B cell (primary cell): ENCODE results near the gene COG8. TPM values are rescaled to one million over a fixed set of nuclear protein-coding genes. Genes with fewer than 3 reads are reported as not detected.

Experiments
- ATAC-seq: fragments of 200-7000 bp; cut with Tn5 transposase; one replicate; pipeline ENCODE4 v1.10.0; 2021; ENCODE audit warnings: low read depth, mild to moderate bottlenecking, moderate number of reproducible peaks, moderate library complexity
- CTCF ChIA-PET: fragments of 350-600 bp; sonication (Branson Sonifier 250); formaldehyde crosslinking; loops from one replicate; lab custom pipeline; 2021; ENCODE audit warnings: antibody characterized with exemption, inconsistent platforms; lab: Charles Lee
- POLR2A ChIA-PET: fragments of 350-600 bp; sonication (Branson Sonifier 250); formaldehyde crosslinking; loops from one replicate; lab custom pipeline; 2021; ENCODE audit warnings: antibody characterized with exemption; lab: Charles Lee
- DNase-seq: peaks from one replicate; pipeline ENCODE4 v3.0.0; 2013
- H2AFZ ChIP-seq: 2 replicates; pipeline ENCODE4 v1.6.1; 2012; ENCODE audit warnings: mild to moderate bottlenecking, low read depth, low read length; ENCODE audit not compliant: insufficient read depth, poor library complexity, severe bottlenecking
- H3K27ac ChIP-seq, 2 donors: 1 replicate in 1 of 2; 2 replicates in 1 of 2; pipeline ENCODE4 v1.5.1; 2012 to 2013; ENCODE audit warnings: low read length in 2 of 2, mild to moderate bottlenecking in 2 of 2, moderate library complexity in 1 of 2
- H3K27me3 ChIP-seq, 4 experiments: fragments of 200-600 bp in 1 of 4; sonication (generic) in 1 of 4; replicated peaks in 1 of 4; 1 replicate in 2 of 4; 2 replicates in 2 of 4; pipeline versions ENCODE4 v1.6.1 to v1.7.0; 2013 to 2016; ENCODE audit warnings: low read length in 3 of 4, mild to moderate bottlenecking in 2 of 4, mixed read lengths in 1 of 4, moderate library complexity in 1 of 4; ENCODE audit not compliant: insufficient read depth in 4 of 4, control insufficient read depth in 3 of 4; ENCODE audit errors: control extremely low read depth in 1 of 4
- H3K36me3 ChIP-seq, 2 experiments: replicated peaks in 1 of 2; 1 replicate in 1 of 2; 2 replicates in 1 of 2; pipeline versions ENCODE4 v1.6.1 to v1.7.1; 2013; ENCODE audit warnings: low read length in 1 of 2; ENCODE audit not compliant: insufficient read depth in 2 of 2, control insufficient read depth in 1 of 2; ENCODE audit errors: control extremely low read depth in 1 of 2, extremely low read depth in 1 of 2
- H3K4me1 ChIP-seq, 2 donors: fragments of 200-600 bp in 1 of 2; sonication (generic) in 1 of 2; 1 replicate in 1 of 2; 2 replicates in 1 of 2; pipeline versions ENCODE4 v1.5.1 to v1.6.1; 2013 to 2017; ENCODE audit warnings: low read length in 2 of 2; ENCODE audit not compliant: control insufficient read depth in 2 of 2, insufficient read depth in 2 of 2
- H3K4me2 ChIP-seq: replicated peaks from 2 replicates; pipeline ENCODE3; 2012; ENCODE audit warnings: mild to moderate bottlenecking, low read depth, low read length; ENCODE audit not compliant: poor library complexity, severe bottlenecking
- H3K4me3 ChIP-seq, 5 experiments: fragments of 200-600 bp in 1 of 5; sonication (generic) in 1 of 5; 1 replicate in 3 of 5; 2 replicates in 2 of 5; pipeline versions ENCODE4 v1.5.1 to v1.7.0; 2011 to 2016; ENCODE audit warnings: low read length in 4 of 5, mild to moderate bottlenecking in 4 of 5, low read depth in 2 of 5, control low read depth in 1 of 5, moderate library complexity in 1 of 5; ENCODE audit not compliant: insufficient read depth in 1 of 5; ENCODE audit errors: control extremely low read depth in 1 of 5, extremely low read depth in 1 of 5
- H3K79me2 ChIP-seq: fragments of 200-600 bp; sonication (generic); one replicate; pipeline ENCODE4 v1.6.0; 2016; ENCODE audit warnings: low read length; ENCODE audit not compliant: control insufficient read depth, insufficient read depth
- H3K9ac ChIP-seq: fragments of 200-600 bp; sonication (generic); 2 replicates; pipeline ENCODE4 v1.6.1; 2017; ENCODE audit warnings: mild to moderate bottlenecking, low read length, moderate library complexity
- H3K9me3 ChIP-seq, 3 donors: one replicate each; pipeline versions ENCODE4 v1.6.1 to v1.7.1; 2013; ENCODE audit warnings: low read length in 2 of 3; ENCODE audit not compliant: control insufficient read depth in 2 of 3, insufficient read depth in 1 of 3; ENCODE audit errors: control extremely low read depth in 1 of 3
- H4K20me1 ChIP-seq: 2 replicates; pipeline ENCODE4 v1.6.0; 2012; ENCODE audit warnings: mild to moderate bottlenecking, low read length; ENCODE audit not compliant: insufficient read depth, control insufficient read depth, poor library complexity, severe bottlenecking
- H3K27ac Mint-ChIP-seq: one replicate; pipeline ENCODE4 v1.8.0; 2021; ENCODE audit warnings: mixed read lengths
- H3K27me3 Mint-ChIP-seq: one replicate; pipeline ENCODE4 v1.8.0; 2021; ENCODE audit warnings: mixed read lengths
- H3K4me1 Mint-ChIP-seq: one replicate; pipeline ENCODE4 v1.8.0; 2021; ENCODE audit warnings: mixed read lengths
- H3K4me3 Mint-ChIP-seq: one replicate; pipeline ENCODE4 v1.8.0; 2021; ENCODE audit warnings: mixed read lengths
- H3K9me3 Mint-ChIP-seq: one replicate; pipeline ENCODE4 v1.8.0; 2022; ENCODE audit warnings: mixed read lengths; ENCODE audit not compliant: insufficient read depth
- EZH2 ChIP-seq: IDR thresholded peaks from 2 replicates; pipeline ENCODE4 v1.6.1; 2012; ENCODE audit warnings: borderline replicate concordance, low read depth, mild to moderate bottlenecking, moderate library complexity, low read length; ENCODE audit not compliant: insufficient read depth, poor library complexity, severe bottlenecking
- WGBS: methylation state at CpG from one replicate; pipeline ENCODE4 v1.1.5; 2013; ENCODE audit warnings: missing lambda C conversion rate; ENCODE audit not compliant: insufficient coverage; 5-methylcytosine and 5-hydroxymethylcytosine counted together
- intact Hi-C: fragments of 100-400 bp; cut with micrococcal nuclease; formaldehyde crosslinking; loops from one replicate; pipeline ENCODE4 v1.10.0; 2022
- polyA plus RNA-seq: library from polyadenylated mRNA; depleted of rRNA; stranded (reverse); fragments of >200 nt; gene quantifications from 2 replicates; pipeline ENCODE4 v1.2.3, GENCODE V29; 2012
- total RNA-seq, 2 donors: library from RNA; stranded (reverse); fragments of 120-200 nt in 1 of 2; gene quantifications; 1 replicate in 1 of 2; 2 replicates in 1 of 2; pipeline versions ENCODE4 v1.2.3 to v1.2.4, GENCODE V29; 2013 to 2022
- TF ChIP-seq, protein P1 (sequence below): fragments of 200-600 bp; IDR thresholded peaks from one replicate; pipeline ENCODE4 v1.8.0; 2022; ENCODE audit warnings: antibody characterized with exemption, mild to moderate bottlenecking

The COG8 gene
- total and polyA plus RNA-seq, 2 donors (not counting 1 experiment from before 2014, with no cell fraction given) = 34.4 to 61.6 TPM

GRCh38 chr16:69365901-69366300, 26.5 kb upstream of the COG8 start:
- CTCF ChIA-PET = no interaction called here
- no peak for ATAC-seq
- Histone ChIP-seq H3K27me3 (no peaks in the 10 kb centered on the region), H3K4me1 (peaks cover 3 to 14% of the 10 kb centered on the region in 2 donors), H3K4me3 (no peak overlapping the region), H3K9me3 (no peaks in the 10 kb centered on the region), H3K79me2 (peaks cover 11% of the 10 kb centered on the region), H3K36me3 (peaks cover 3 to 59% of the 10 kb centered on the region in 2 experiments), H4K20me1 (peaks cover 16% of the 10 kb centered on the region), H3K9ac (no peak overlapping the region), H2AFZ (no peak overlapping the region), H3K27ac (no peak overlapping the region), H3K4me2 (no peak overlapping the region)
- Mint-ChIP-seq H3K4me1 (peaks cover 13% of the 10 kb centered on the region), H3K27me3 (no peaks in the 10 kb centered on the region), H3K9me3 (peaks cover 3% of the 10 kb centered on the region), H3K4me3 (no peak overlapping the region), H3K27ac (no peak overlapping the region)
- POLR2A ChIA-PET = no interaction called here
- no peak for DNase-seq
- intact Hi-C loops = no loop called here
- 86% methylated on average over 1 of the region's 2 CpGs for WGBS
- TF ChIP-seq EZH2 = no peak
- TF ChIP-seq, protein P1, sequence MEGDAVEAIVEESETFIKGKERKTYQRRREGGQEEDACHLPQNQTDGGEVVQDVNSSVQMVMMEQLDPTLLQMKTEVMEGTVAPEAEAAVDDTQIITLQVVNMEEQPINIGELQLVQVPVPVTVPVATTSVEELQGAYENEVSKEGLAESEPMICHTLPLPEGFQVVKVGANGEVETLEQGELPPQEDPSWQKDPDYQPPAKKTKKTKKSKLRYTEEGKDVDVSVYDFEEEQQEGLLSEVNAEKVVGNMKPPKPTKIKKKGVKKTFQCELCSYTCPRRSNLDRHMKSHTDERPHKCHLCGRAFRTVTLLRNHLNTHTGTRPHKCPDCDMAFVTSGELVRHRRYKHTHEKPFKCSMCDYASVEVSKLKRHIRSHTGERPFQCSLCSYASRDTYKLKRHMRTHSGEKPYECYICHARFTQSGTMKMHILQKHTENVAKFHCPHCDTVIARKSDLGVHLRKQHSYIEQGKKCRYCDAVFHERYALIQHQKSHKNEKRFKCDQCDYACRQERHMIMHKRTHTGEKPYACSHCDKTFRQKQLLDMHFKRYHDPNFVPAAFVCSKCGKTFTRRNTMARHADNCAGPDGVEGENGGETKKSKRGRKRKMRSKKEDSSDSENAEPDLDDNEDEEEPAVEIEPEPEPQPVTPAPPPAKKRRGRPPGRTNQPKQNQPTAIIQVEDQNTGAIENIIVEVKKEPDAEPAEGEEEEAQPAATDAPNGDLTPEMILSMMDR = no peak

DNA sequence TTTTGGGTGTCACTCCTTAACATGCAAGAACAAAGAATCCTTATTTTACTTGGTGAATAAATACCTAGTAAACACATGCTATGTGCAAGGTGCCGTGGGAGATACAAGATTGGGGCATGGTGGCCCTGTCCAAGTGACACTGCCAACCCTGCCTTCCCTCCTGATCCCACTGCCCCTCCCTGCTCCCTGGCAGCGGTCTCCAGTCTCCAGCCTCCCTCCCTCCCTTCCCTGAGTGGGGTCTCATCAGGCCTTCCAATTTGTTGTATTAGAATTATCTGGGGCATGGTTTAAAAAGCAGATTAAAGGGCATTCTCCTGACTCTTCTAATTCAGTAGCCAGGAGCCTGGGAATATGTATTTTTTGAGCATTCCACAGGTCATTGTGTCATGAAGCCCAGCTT, 24.7 kb upstream of the COG8 start:
- H3K36me3 ChIP-seq = peaks cover 3 to 53% of the 10 kb centered on the region in 2 experiments
- H3K27me3 Mint-ChIP-seq = no peaks in the 10 kb centered on the region

More for the DNA sequence above, 24.7 kb upstream of the COG8 start:
- Histone ChIP-seq H2AFZ (no peak overlapping the region), H3K4me3 (no peak overlapping the region), H3K4me1 (no peaks in the 10 kb centered on the region), H4K20me1 (peaks cover 16% of the 10 kb centered on the region), H3K4me2 (no peak overlapping the region), H3K27ac (no peak overlapping the region), H3K9me3 (no peaks in the 10 kb centered on the region), H3K9ac (no peak overlapping the region), H3K27me3 (no peaks in the 10 kb centered on the region), H3K79me2 (peaks cover 8% of the 10 kb centered on the region)
- H3K4me1 Mint-ChIP-seq = peaks cover 1% of the 10 kb centered on the region
- H3K4me3 Mint-ChIP-seq = no peak overlapping the region
- ChIA-PET CTCF (no interaction called here), POLR2A (interaction anchor here (0.6 kb wide), 1 partner anchor 10 kb away, joined by 4 read pairs; no protein-coding TSS in a partner anchor)
- H3K9me3 Mint-ChIP-seq = no peaks in the 10 kb centered on the region
- TF ChIP-seq, protein P1 = no peak
- no peak for TF ChIP-seq EZH2
- peak overlapping the region; percentile 1 for H3K27ac Mint-ChIP-seq
- WGBS = no CpG with 5 or more reads among the region's 2 CpGs
- ATAC-seq (no peak), DNase-seq (no peak)
- intact Hi-C loops = no loop called here
